H9 (cell line): ENCODE results near the gene NSUN2. TPM values are rescaled to one million over a fixed set of nuclear protein-coding genes. Genes with fewer than 3 reads are reported as not detected.

Experiments used
- DNase-seq: peaks from one replicate; pipeline ENCODE4 v3.0.0-alpha.2; 2017
- H2AFZ ChIP-seq: one replicate; pipeline ENCODE4 v1.6.1; 2013; ENCODE audit warnings: mild to moderate bottlenecking, low read length, control low read depth, moderate library complexity
- H2AK5ac ChIP-seq: 2 replicates; pipeline ENCODE4 v1.6.1; 2013; ENCODE audit warnings: low read length, control low read depth, mixed read lengths; ENCODE audit not compliant: insufficient read length
- H2BK120ac ChIP-seq: one replicate; pipeline ENCODE4 v1.6.1; 2013; ENCODE audit warnings: low read depth, mild to moderate bottlenecking, low read length, control low read depth, inconsistent platforms; ENCODE audit not compliant: poor library complexity, severe bottlenecking
- H2BK12ac ChIP-seq: 2 replicates; pipeline ENCODE4 v1.6.1; 2013; ENCODE audit warnings: low read length, control low read depth, mixed read lengths, low read depth; ENCODE audit not compliant: insufficient read length
- H2BK15ac ChIP-seq: 2 replicates; pipeline ENCODE4 v1.6.1; 2013; ENCODE audit warnings: low read depth, low read length, control low read depth
- H2BK20ac ChIP-seq: one replicate; pipeline ENCODE4 v1.6.1; 2013; ENCODE audit warnings: low read depth, mild to moderate bottlenecking, low read length, control low read depth, inconsistent platforms; ENCODE audit not compliant: poor library complexity, severe bottlenecking
- H2BK5ac ChIP-seq: 2 replicates; pipeline ENCODE4 v1.6.1; 2013; ENCODE audit warnings: low read length, control low read depth, mixed read lengths; ENCODE audit not compliant: insufficient read length
- H3K14ac ChIP-seq: 2 replicates; pipeline ENCODE4 v1.6.1; 2013; ENCODE audit warnings: low read length, control low read depth; ENCODE audit not compliant: insufficient read depth
- H3K18ac ChIP-seq: 2 replicates; pipeline ENCODE4 v1.6.1; 2013; ENCODE audit warnings: low read depth, mild to moderate bottlenecking, mixed read lengths, low read length, control low read depth; ENCODE audit not compliant: insufficient read length
- H3K23ac ChIP-seq: 2 replicates; pipeline ENCODE4 v1.6.1; 2013; ENCODE audit warnings: low read length, control low read depth, mixed read lengths, low read depth; ENCODE audit not compliant: insufficient read length
- H3K23me2 ChIP-seq: 2 replicates; pipeline ENCODE4 v1.6.1; 2013; ENCODE audit warnings: low read depth, mild to moderate bottlenecking, mixed read lengths, low read length, control low read depth; ENCODE audit not compliant: insufficient read length, poor library complexity, severe bottlenecking
- H3K27ac ChIP-seq: 2 replicates; pipeline ENCODE4 v1.5.1; 2013; ENCODE audit warnings: low read length, control low read depth, mixed read lengths, low read depth; ENCODE audit not compliant: insufficient read length
- H3K27me3 ChIP-seq: 2 replicates; pipeline ENCODE4 v1.6.1; 2013; ENCODE audit warnings: low read length, control low read depth, inconsistent platforms; ENCODE audit not compliant: insufficient read depth
- H3K4ac ChIP-seq: 2 replicates; pipeline ENCODE4 v1.6.1; 2013; ENCODE audit warnings: low read depth, mild to moderate bottlenecking, control low read depth, inconsistent platforms, low read length, moderate library complexity
- H3K4me1 ChIP-seq: 2 replicates; pipeline ENCODE4 v1.6.1; 2013; ENCODE audit warnings: low read length, control low read depth, inconsistent platforms; ENCODE audit not compliant: insufficient read depth
- H3K4me2 ChIP-seq: 2 replicates; pipeline ENCODE4 v1.6.1; 2013; ENCODE audit warnings: low read length, control low read depth, mixed read lengths; ENCODE audit not compliant: insufficient read length, insufficient read depth
- H3K56ac ChIP-seq: 2 replicates; pipeline ENCODE4 v1.6.1; 2013; ENCODE audit warnings: low read depth, mild to moderate bottlenecking, mixed read lengths, low read length, control low read depth; ENCODE audit not compliant: insufficient read length
- H3K79me1 ChIP-seq: 2 replicates; pipeline ENCODE4 v1.6.1; 2013; ENCODE audit warnings: low read depth, mild to moderate bottlenecking, moderate library complexity, low read length, control low read depth, inconsistent platforms; ENCODE audit not compliant: insufficient read depth, poor library complexity, severe bottlenecking
- H3K79me2 ChIP-seq: 2 replicates; pipeline ENCODE4 v1.6.1; 2013; ENCODE audit warnings: low read length, control low read depth, inconsistent platforms; ENCODE audit not compliant: insufficient read depth
- H3K9ac ChIP-seq: 2 replicates; pipeline ENCODE4 v1.6.1; 2013; ENCODE audit warnings: low read length, control low read depth, mixed read lengths; ENCODE audit not compliant: insufficient read length; ENCODE audit errors: extremely low read depth
- H3K9me3 ChIP-seq: one replicate; pipeline ENCODE4 v1.6.1; 2013; ENCODE audit warnings: low read depth, low read length, inconsistent platforms; ENCODE audit not compliant: control insufficient read depth
- H3T11ph ChIP-seq: one replicate; pipeline ENCODE4 v1.6.1; 2013; ENCODE audit warnings: mild to moderate bottlenecking, low read length, control low read depth, inconsistent platforms
- H4K20me1 ChIP-seq: one replicate; pipeline ENCODE4 v1.6.1; 2013; ENCODE audit not compliant: control insufficient read depth, insufficient read length, insufficient read depth
- H4K5ac ChIP-seq: 2 replicates; pipeline ENCODE4 v1.6.1; 2013; ENCODE audit warnings: low read depth, mild to moderate bottlenecking, mixed read lengths, low read length, control low read depth; ENCODE audit not compliant: insufficient read length
- H4K8ac ChIP-seq: replicated peaks from 2 replicates; pipeline ENCODE4 v1.6.1; 2013; ENCODE audit warnings: low read length, control low read depth, mixed read lengths, low read depth; ENCODE audit not compliant: insufficient read length
- H4K91ac ChIP-seq: 2 replicates; pipeline ENCODE4 v1.6.1; 2013; ENCODE audit warnings: low read depth, mild to moderate bottlenecking, moderate library complexity, mixed read lengths, low read length, control low read depth; ENCODE audit not compliant: insufficient read length
- H3K27ac Mint-ChIP-seq, 3 experiments: 2 replicates in 2 of 3; 3 replicates in 1 of 3; pipeline ENCODE4 v1.8.0; 2020 to 2021; ENCODE audit warnings: mixed read lengths in 3 of 3, mild to moderate bottlenecking in 1 of 3, moderate library complexity in 1 of 3
- H3K27me3 Mint-ChIP-seq: 2 replicates; pipeline ENCODE4 v1.8.0; 2021; ENCODE audit warnings: low read depth, mild to moderate bottlenecking, moderate library complexity, mixed read lengths
- H3K36me3 Mint-ChIP-seq, 3 experiments: 2 replicates in 2 of 3; 3 replicates in 1 of 3; pipeline ENCODE4 v1.8.0; 2020 to 2021; ENCODE audit warnings: low read depth in 3 of 3, mixed read lengths in 3 of 3; ENCODE audit not compliant: insufficient read depth in 1 of 3
- H3K4me1 Mint-ChIP-seq, 2 experiments: 2 replicates each; pipeline ENCODE4 v1.8.0; 2020; ENCODE audit warnings: mixed read lengths in 2 of 2
- H3K4me3 Mint-ChIP-seq, 2 experiments: 2 replicates in 1 of 2; 3 replicates in 1 of 2; pipeline ENCODE4 v1.8.0; 2020 to 2021; ENCODE audit warnings: mild to moderate bottlenecking in 2 of 2, mixed read lengths in 2 of 2, moderate library complexity in 1 of 2
- H3K9me3 Mint-ChIP-seq, 2 experiments: 2 replicates in 1 of 2; 3 replicates in 1 of 2; pipeline ENCODE4 v1.8.0; 2020; ENCODE audit warnings: mild to moderate bottlenecking in 2 of 2, mixed read lengths in 2 of 2, moderate library complexity in 1 of 2
- CTCF ChIP-seq: fragments of 200-600 bp; sonication (generic); conservative IDR thresholded peaks from 3 replicates; pipeline ENCODE4 v1.8.0; 2021; ENCODE audit warnings: antibody characterized with exemption, mild to moderate bottlenecking
- WGBS: extraction: QIAGEN DNeasy Blood & Tissue Kit; methylation state at CpG from one replicate; pipeline ENCODE4 v1.1.7; 2013; ENCODE audit warnings: missing lambda C conversion rate, low lambda C conversion rate, mixed read lengths; ENCODE audit not compliant: insufficient read length; ENCODE audit errors: extremely low coverage; 5-methylcytosine and 5-hydroxymethylcytosine counted together
- total RNA-seq: library from RNA; stranded (reverse); gene quantifications from 2 replicates; pipeline ENCODE4 v1.2.1, GENCODE V29; 2021

The NSUN2 gene
- total RNA-seq, 1 experiment from 2014 or later: 115 TPM

- Histone ChIP-seq H4K5ac (no peak overlapping the region), H3K4ac (no peak overlapping the region), H4K91ac (no peak overlapping the region), H3K18ac (no peak overlapping the region), H2BK15ac (no peak overlapping the region), H3K9me3 (no peaks in the 10 kb centered on the region), H4K8ac (no peak overlapping the region), H3K27ac (no peak overlapping the region), H2BK120ac (no peak overlapping the region), H3K14ac (no peak overlapping the region), H3K27me3 (no peaks in the 10 kb centered on the region), H3K56ac (no peak overlapping the region), H2BK12ac (no peak overlapping the region), H2BK5ac (no peak overlapping the region), H3K23me2 (no peaks in the 10 kb centered on the region), H2BK20ac (no peak overlapping the region), H3K23ac (no peak overlapping the region), H3K4me2 (no peak overlapping the region), H2AK5ac (no peak overlapping the region), H3T11ph (no peak overlapping the region), H3K79me2 (no peaks in the 10 kb centered on the region), H2AFZ (no peak overlapping the region), H4K20me1 (no peaks in the 10 kb centered on the region), H3K9ac (no peak overlapping the region), H3K79me1 (peaks cover 3% of the 10 kb centered on the region), H3K4me1 (no peaks in the 10 kb centered on the region)
- no peaks in the 10 kb centered on the region for H3K4me1 Mint-ChIP-seq
- no peak overlapping the region; a peak in 1 of 7 replicates for H3K27ac Mint-ChIP-seq
- H3K27me3 Mint-ChIP-seq: no peaks in the 10 kb centered on the region
- no peak overlapping the region for H3K4me3 Mint-ChIP-seq
- peaks cover 57 to 98% (median 92%) of the 10 kb centered on the region in 3 experiments; a peak in 6 of 7 replicates for H3K36me3 Mint-ChIP-seq
- DNase-seq: no peak
- no peaks in the 10 kb centered on the region for H3K9me3 Mint-ChIP-seq
- no peak for TF ChIP-seq CTCF
- no CpG with 5 or more reads among the region's 11 CpGs for WGBS
Observed at GRCh38 chr5:6601271-6601670, 31.6 kb downstream of the NSUN2 start.
